Thoracic aorta (tissue), 2 donors: ENCODE measurements around the gene SSBP3. TPM values are rescaled to one million over a fixed set of nuclear protein-coding genes. Genes with fewer than 3 reads are reported as not detected.

Experiments
- ATAC-seq: fragments of 150-250 bp; one replicate; pipeline ENCODE4 v1.8.0; 2017; ENCODE audit warnings: low read depth; ENCODE audit not compliant: insufficient number of reproducible peaks, low FRiP score
- DNase-seq: peaks from one replicate; pipeline ENCODE4 v3.0.0-alpha.2; 2020; ENCODE audit warnings: low spot score
- H3K27ac ChIP-seq, 2 donors: fragments of 200-600 bp; sonication (generic); 1 replicate in 1 of 2; 2 replicates in 1 of 2; pipeline ENCODE4 v1.5.1; 2016; ENCODE audit warnings: mild to moderate bottlenecking in 2 of 2, moderate library complexity in 2 of 2
- H3K27me3 ChIP-seq: fragments of 200-600 bp; sonication (generic); replicated peaks from 2 replicates; pipeline ENCODE4 v1.6.0; 2016; ENCODE audit warnings: mild to moderate bottlenecking; ENCODE audit not compliant: insufficient read depth
- H3K36me3 ChIP-seq: fragments of 200-600 bp; sonication (generic); one replicate; pipeline ENCODE4 v1.5.1; 2016
- H3K4me1 ChIP-seq, 2 donors: fragments of 200-600 bp; sonication (generic); 1 replicate in 1 of 2; 2 replicates in 1 of 2; pipeline versions ENCODE4 v1.5.1 to v1.6.0; 2016; ENCODE audit warnings: low read depth in 2 of 2, mild to moderate bottlenecking in 1 of 2; ENCODE audit not compliant: control insufficient read depth in 1 of 2
- H3K4me3 ChIP-seq: fragments of 200-600 bp; sonication (generic); 2 replicates; pipeline ENCODE4 v1.5.1; 2016; ENCODE audit warnings: mild to moderate bottlenecking
- H3K9me3 ChIP-seq: fragments of 200-600 bp; sonication (generic); 2 replicates; pipeline ENCODE4 v1.5.1; 2016
- CTCF ChIP-seq: fragments of 200-600 bp; sonication (generic); IDR thresholded peaks from one replicate; pipeline ENCODE4 v1.5.1; 2019; ENCODE audit warnings: antibody characterized with exemption
- total RNA-seq, 2 donors: library from RNA; depleted of rRNA; stranded (reverse); fragments of >200 nt; gene quantifications; one replicate each; pipeline versions ENCODE4 v1.1.0 to v1.2.3, GENCODE V29; 2016

SSBP3 gene
- total RNA-seq, 2 donors from 2014 or later: 33.4 to 87.1 TPM

- H3K4me1 ChIP-seq: peaks cover 11 to 43% of the 10 kb centered on the region in 2 donors
- ATAC-seq (no peak), DNase-seq (no peak)
- no peak overlapping the region for H3K4me3 ChIP-seq
- H3K27ac ChIP-seq: no peak overlapping the region
- no peak for TF ChIP-seq CTCF
- H3K9me3 ChIP-seq: no peaks in the 10 kb centered on the region
- H3K36me3 ChIP-seq: no peaks in the 10 kb centered on the region
- H3K27me3 ChIP-seq: no peaks in the 10 kb centered on the region
Measured at GRCh38 chr1:54307305-54307704, 98.9 kb downstream of the SSBP3 start.

DNA sequence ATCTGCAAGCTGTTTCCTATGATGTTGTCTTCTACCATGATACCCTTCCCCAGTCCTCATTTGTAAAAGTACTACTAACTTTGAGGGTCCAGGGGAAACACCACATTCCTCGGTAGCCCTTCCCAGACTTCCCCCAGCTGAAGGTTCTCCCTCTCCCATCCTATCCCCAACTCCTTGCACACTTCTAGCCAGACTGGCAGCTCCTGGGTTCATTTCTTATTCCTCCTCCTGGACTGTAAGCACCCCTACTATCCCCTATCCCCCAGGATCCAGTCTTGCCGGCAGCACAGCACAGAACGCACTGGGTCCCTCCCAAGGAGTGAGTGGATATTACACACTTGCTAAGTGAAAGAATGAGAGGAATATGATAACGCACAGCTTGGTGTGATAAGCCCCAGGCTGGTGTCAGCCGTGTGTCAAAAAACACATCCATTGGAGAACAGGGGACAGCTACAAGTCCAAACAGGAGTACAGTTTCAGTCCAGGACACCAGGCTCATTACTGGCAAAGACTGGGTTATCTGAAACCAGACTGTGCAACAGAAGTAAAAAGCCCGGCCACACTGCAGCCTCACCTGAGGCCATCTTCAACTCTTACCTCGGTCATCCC, 100.2 kb downstream of the SSBP3 start:
- no peak overlapping the region for H3K4me3 ChIP-seq
- DNase-seq: no peak
- ATAC-seq: no peak
- H3K36me3 ChIP-seq: no peaks in the 10 kb centered on the region
- TF ChIP-seq CTCF: no peak
- H3K9me3 ChIP-seq: no peaks in the 10 kb centered on the region
- H3K27ac ChIP-seq: no peak overlapping the region
- H3K4me1 ChIP-seq: peaks cover 11 to 35% of the 10 kb centered on the region in 2 donors
- no peaks in the 10 kb centered on the region for H3K27me3 ChIP-seq

GRCh38 chr1:54304518-54304917, 101.7 kb downstream of the SSBP3 start:
- ATAC-seq: no peak
- Histone ChIP-seq H3K9me3 (no peaks in the 10 kb centered on the region), H3K4me3 (no peak overlapping the region), H3K27me3 (no peaks in the 10 kb centered on the region), H3K4me1 (peaks cover 3 to 33% of the 10 kb centered on the region in 2 donors), H3K36me3 (no peaks in the 10 kb centered on the region), H3K27ac (no peak overlapping the region)
- no peak for DNase-seq
- TF ChIP-seq CTCF: no peak

- Histone ChIP-seq H3K27me3 (no peaks in the 10 kb centered on the region), H3K27ac (no peak overlapping the region), H3K36me3 (no peaks in the 10 kb centered on the region), H3K4me1 (peaks cover 11 to 35% of the 10 kb centered on the region in 2 donors), H3K9me3 (no peaks in the 10 kb centered on the region), H3K4me3 (no peak overlapping the region)
- DNase-seq: no peak
- no peak for TF ChIP-seq CTCF
- ATAC-seq: no peak
Measured at GRCh38 chr1:54302951-54303843, 103.0 kb downstream of the SSBP3 start.

DNA sequence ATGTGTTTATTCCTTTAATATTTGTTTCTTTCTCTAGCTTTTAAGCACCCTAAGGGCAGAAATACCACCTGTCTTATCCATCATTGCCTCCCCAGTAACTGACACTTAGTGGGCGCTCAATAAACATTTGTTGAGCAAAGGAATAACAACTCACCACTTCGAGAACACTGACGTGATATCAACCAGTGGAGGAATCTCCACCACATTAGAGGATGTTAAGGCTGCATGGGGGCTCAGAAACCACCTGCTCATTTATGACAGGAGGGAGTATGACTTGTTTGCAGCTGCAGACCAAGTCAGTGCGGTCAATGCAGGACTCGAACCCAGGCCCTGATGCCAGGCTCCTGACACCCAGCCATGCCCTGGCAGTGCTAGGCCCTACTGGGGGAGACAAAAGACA, 103.6 kb downstream of the SSBP3 start:
- Histone ChIP-seq H3K27me3 (no peaks in the 10 kb centered on the region), H3K36me3 (no peaks in the 10 kb centered on the region), H3K27ac (no peak overlapping the region), H3K4me1 (peaks cover 18 to 42% of the 10 kb centered on the region in 2 donors), H3K4me3 (no peak overlapping the region), H3K9me3 (no peaks in the 10 kb centered on the region)
- TF ChIP-seq CTCF: no peak
- DNase-seq: no peak
- no peak for ATAC-seq
